ENCODE results near the gene PMPCA. TPM values are rescaled to one million over a fixed set of nuclear protein-coding genes. Genes with fewer than 3 reads are reported as not detected.
A peak's percentile ranks its signal among the peaks of the same experiment; 100 is the strongest.

The PMPCA gene
- total RNA-seq, 1 experiment from 2014 or later = 94.5 TPM

DNA sequence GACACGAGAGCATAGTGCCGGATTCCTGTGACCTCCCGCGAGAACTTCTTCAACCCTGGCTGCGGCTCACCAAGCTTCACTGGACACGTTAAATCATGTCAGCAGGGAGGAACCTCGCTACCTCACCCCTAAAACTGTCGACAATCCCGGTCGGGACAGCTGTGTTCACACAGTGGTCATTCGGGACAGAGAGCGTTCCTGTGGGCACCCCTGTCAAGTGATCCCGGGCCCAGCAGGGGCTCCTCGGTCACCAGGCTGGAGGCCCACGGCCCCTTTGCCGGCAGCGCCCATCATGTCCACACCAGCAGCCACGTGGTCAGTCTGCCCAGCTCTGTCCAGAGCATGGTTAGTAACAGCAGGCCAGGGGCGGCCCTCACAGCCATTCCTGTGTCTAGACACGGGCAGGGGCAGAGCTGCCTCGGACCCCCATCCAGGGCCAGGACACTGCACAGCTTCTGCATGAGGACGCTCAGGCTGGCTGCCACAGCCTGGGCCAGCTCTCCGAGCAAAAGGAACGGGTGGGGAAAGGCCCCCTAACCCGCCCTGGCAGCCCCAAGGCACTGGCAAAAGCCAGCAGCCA, 25.7 kb downstream of the PMPCA start:
- peak overlapping the region in 1 of 3 experiments; percentile 27; a peak in 1 of 7 replicates for H3K27ac Mint-ChIP-seq
- peaks cover 5% of the 10 kb centered on the region; the same call in 1 of the 2 replicates for H3K79me2 ChIP-seq (ENCODE audit: insufficient read depth, low read length)

More for the DNA sequence above, 25.7 kb downstream of the PMPCA start:
- no peaks in the 10 kb centered on the region for H3K9me3 Mint-ChIP-seq
- DNase-seq = no peak
- Histone ChIP-seq H3K14ac (ENCODE audit: insufficient read depth, low read length) (no peak overlapping the region), H3K4me1 (ENCODE audit: insufficient read depth, low read length) (no peaks in the 10 kb centered on the region), H3K4me2 (ENCODE audit: insufficient read depth, insufficient read length, low read length) (no peak overlapping the region), H4K20me1 (ENCODE audit: control insufficient read depth, insufficient read depth, insufficient read length) (no peaks in the 10 kb centered on the region), H2BK20ac (ENCODE audit: low read depth, low read length, poor library complexity, severe bottlenecking) (no peak overlapping the region), H2BK5ac (ENCODE audit: insufficient read length, low read length) (no peak overlapping the region), H3K79me1 (ENCODE audit: insufficient read depth, low read depth, low read length, poor library complexity, severe bottlenecking) (peaks cover 2% of the 10 kb centered on the region), H3K23me2 (ENCODE audit: insufficient read length, low read depth, low read length, poor library complexity, severe bottlenecking) (peaks cover 14% of the 10 kb centered on the region), H3K9me3 (ENCODE audit: control insufficient read depth, low read depth, low read length) (no peaks in the 10 kb centered on the region), H3K4ac (ENCODE audit: low read depth, low read length) (no peak overlapping the region), H3K56ac (ENCODE audit: insufficient read length, low read depth, low read length) (no peak overlapping the region), H4K8ac (replicated peaks; ENCODE audit: insufficient read length, low read depth, low read length) (no peak overlapping the region), H2BK120ac (ENCODE audit: low read depth, low read length, poor library complexity, severe bottlenecking) (no peak overlapping the region), H3K18ac (ENCODE audit: insufficient read length, low read depth, low read length) (no peak overlapping the region), H2AK5ac (ENCODE audit: insufficient read length, low read length) (no peak overlapping the region), H3K23ac (ENCODE audit: insufficient read length, low read depth, low read length) (no peak overlapping the region), H2AFZ (ENCODE audit: low read length) (no peak overlapping the region), H3K9ac (ENCODE audit: extremely low read depth, insufficient read length, low read length) (no peak overlapping the region), H2BK12ac (ENCODE audit: insufficient read length, low read depth, low read length) (no peak overlapping the region), H3K27me3 (ENCODE audit: insufficient read depth, low read length) (no peaks in the 10 kb centered on the region), H3K27ac (ENCODE audit: insufficient read length, low read depth, low read length) (no peak overlapping the region), H3T11ph (ENCODE audit: low read length) (no peak overlapping the region), H4K5ac (ENCODE audit: insufficient read length, low read depth, low read length) (no peak overlapping the region), H4K91ac (ENCODE audit: insufficient read length, low read depth, low read length) (no peak overlapping the region), H2BK15ac (ENCODE audit: low read depth, low read length) (no peak overlapping the region)
- no peaks in the 10 kb centered on the region for H3K27me3 Mint-ChIP-seq (ENCODE audit: low read depth)
- peaks cover 15 to 16% of the 10 kb centered on the region in 2 experiments for H3K4me1 Mint-ChIP-seq
- TF ChIP-seq, protein P1, sequence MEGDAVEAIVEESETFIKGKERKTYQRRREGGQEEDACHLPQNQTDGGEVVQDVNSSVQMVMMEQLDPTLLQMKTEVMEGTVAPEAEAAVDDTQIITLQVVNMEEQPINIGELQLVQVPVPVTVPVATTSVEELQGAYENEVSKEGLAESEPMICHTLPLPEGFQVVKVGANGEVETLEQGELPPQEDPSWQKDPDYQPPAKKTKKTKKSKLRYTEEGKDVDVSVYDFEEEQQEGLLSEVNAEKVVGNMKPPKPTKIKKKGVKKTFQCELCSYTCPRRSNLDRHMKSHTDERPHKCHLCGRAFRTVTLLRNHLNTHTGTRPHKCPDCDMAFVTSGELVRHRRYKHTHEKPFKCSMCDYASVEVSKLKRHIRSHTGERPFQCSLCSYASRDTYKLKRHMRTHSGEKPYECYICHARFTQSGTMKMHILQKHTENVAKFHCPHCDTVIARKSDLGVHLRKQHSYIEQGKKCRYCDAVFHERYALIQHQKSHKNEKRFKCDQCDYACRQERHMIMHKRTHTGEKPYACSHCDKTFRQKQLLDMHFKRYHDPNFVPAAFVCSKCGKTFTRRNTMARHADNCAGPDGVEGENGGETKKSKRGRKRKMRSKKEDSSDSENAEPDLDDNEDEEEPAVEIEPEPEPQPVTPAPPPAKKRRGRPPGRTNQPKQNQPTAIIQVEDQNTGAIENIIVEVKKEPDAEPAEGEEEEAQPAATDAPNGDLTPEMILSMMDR (conservative IDR thresholded peaks at IDR 0.05) = no peak
- H3K36me3 Mint-ChIP-seq (ENCODE audit: insufficient read depth in 1 of 3, low read depth in 3 of 3) = peaks cover 2 to 18% (median 6%) of the 10 kb centered on the region in 3 experiments; a peak in 6 of 7 replicates
- peak overlapping the region in 1 of 2 experiments; percentile 82; a peak in 1 of 5 replicates for H3K4me3 Mint-ChIP-seq
- WGBS (ENCODE audit: extremely low coverage, insufficient read length, low lambda C conversion rate) = no CpG with 5 or more reads among the region's 25 CpGs
